Activated CD8-positive, alpha-beta memory T cell treated with anti-CD3 and anti-CD28 coated beads for 48 hours (primary cell): ENCODE measurements around the gene CARD18.

Experiments used
- DNase-seq, 3 experiments: peaks; one replicate each; pipeline ENCODE4 v3.0.0-alpha.2; 2020; ENCODE audit warnings: low read depth in 2 of 3, low spot score in 2 of 3

CARD18 gene, protein sequence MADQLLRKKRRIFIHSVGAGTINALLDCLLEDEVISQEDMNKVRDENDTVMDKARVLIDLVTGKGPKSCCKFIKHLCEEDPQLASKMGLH

DNA sequence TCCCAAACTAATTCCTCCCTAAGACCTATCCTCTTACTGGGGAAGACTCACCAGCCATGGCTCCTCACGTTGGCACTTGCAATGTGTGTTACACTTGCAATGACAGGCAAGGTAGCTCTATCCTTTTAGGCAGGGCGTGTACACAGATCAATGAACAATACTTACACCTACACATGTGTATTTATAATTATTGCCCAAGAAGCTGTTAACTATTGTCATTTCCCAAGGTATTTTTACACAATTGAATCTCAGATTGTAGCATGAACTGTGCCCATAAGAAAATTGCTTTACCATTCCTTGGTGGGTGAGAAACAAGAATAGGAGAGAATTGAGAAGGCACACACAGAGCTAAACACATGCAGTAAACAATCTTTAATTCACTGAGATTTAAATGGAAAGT is at the start of gene CARD18:
Gene CARD18 (minus strand): TSS at position 101 of the 400 bp plus-strand sequence. CDS start 43 bp downstream, at position 58.
- DNase-seq = no peak

DNA sequence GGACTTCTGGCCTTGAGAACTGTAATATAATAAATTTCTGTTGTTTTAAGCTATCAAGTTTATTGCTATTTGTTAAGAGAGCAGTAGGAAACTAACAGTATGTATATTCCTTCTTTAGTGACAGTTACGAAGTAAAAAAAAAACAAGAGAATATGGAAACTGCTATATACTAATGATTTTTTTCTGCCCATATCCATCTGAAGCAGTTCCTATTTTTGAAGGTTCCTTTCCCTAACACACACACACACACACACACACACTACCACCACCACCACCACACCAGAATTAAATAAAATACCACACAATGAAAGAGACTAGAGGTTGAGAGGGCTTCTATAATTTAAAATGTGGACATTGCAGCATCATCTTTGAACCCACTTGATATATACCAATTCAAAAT is 44.4 kb upstream of the CARD18 start:
- no peak for DNase-seq

DNA sequence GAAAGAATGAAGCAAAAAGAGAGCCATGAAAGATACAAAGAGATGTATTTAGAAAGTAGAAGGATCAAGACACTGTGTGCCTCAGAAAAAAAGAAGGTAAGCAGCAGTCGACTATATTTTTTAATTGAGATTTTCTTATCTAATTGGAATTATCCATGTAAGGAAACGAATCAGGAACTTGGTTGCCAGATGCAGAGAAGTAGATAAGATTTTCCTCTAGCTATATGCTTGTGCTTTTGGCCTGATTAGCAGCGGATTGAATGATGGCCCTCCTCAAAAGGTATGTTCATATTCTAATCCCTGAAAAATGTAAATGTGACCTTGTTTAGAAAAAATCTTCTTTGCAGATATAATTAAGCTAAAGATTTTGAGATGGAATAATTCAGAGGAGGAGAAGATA is 43.9 kb upstream of the CARD18 start:
- DNase-seq = no peak

DNA sequence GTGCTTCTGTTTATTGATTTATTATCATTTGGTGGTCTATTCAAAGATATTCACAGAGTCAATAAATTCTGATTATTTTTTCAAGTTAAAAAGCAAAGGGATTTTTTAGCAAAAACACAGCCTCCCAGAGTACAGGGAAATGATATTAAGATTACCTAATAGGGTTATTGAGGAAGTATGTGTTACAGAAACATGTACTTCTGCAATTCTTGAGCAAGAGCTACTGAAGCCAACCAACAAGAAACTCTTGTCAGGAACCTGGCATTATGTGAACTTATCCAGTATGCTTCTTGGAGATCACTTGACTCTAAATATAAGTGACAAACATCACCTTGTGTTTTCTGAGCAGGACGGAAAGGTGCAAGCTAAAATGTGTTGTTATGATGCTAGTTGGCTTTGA is 42.0 kb upstream of the CARD18 start:
- no peak for DNase-seq

DNA sequence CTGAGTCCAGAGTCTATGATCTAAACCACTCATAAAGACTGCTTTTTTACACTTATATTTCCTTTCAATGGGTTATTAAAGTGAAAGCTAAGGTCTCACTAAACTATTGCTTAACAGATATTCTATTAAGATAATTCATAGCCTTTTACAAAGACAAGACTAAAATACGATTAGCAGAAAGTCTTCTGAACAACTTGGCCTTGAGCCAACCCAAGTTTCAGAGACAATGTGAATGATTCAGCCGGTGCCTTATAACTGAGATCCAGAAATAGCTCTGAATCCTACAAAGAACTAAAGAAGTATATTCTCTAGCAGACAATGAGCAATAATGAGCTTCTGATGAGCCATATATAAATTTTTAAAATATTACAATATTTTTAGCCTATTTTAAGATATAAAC is 41.5 kb upstream of the CARD18 start:
- DNase-seq = no peak

DNA sequence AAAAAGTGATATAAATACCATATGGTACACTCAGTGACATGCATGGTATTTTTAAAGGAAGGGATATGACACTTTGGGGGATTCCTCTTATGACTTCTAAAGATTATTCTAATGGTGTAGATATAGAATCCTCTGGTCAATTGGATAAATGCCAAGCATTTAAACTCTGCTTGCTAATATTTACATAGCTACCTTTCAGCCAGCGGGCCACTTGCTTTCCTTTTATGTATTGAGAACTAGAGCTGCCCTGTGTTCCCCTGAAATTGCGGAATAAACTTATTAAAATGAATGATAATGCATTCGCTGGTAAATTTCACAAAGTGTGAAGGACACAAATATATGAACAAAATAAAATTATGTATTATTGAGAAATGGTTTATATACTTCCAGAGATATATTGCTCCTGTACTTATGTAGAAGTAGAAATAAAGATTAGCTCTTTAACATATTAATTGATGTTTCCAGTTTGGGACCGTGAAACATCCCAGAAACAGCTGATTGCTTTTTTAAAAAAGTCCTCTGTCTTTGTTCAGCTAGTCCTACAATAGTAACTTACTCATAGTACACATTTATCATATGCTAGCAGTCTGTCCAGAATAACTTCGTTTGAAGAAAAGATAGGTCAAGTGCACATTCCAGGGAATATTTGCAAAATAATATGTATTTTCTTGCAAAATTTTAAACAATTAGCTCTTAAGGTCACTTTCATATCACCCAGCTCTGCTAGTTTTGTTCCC is 40.1 kb upstream of the CARD18 start:
- no peak for DNase-seq

DNA sequence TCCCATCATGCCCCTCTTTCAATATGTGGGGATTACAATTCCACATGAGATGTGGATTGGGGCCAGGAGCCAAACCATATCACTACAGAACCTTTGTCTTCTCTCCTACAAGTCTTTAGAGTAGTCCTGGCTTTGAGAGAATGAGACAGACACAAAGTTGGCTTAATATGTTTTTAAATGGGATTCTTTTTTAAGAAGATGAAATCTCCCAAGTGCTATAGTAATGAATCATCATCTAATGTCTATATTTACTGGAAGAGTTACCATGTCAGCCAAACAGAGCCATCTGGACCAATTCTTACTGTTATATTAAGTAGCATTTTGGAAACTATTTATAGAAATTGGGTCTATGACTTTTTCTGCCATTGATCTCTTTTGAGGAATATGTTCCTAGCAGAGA is 38.1 kb upstream of the CARD18 start:
- DNase-seq = no peak

DNA sequence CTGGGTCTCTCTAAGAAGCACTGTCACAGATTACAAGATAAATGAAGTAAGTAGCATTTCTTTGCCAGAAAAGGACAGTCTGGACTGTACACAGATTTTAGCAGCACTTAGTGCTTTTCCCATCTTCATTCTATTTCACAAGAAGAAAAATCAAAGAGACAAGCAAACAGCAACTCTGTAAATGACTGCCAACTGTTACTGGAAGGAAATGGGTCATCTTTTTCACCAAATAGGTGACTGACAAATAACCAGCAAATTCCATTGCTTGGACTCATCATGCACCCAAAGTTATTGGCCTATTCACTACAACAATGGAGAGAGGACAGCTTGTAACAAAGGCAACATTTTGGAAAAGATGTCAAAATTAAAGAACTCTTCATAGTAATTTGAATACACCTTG is 28.9 kb upstream of the CARD18 start:
- DNase-seq = no peak

DNA sequence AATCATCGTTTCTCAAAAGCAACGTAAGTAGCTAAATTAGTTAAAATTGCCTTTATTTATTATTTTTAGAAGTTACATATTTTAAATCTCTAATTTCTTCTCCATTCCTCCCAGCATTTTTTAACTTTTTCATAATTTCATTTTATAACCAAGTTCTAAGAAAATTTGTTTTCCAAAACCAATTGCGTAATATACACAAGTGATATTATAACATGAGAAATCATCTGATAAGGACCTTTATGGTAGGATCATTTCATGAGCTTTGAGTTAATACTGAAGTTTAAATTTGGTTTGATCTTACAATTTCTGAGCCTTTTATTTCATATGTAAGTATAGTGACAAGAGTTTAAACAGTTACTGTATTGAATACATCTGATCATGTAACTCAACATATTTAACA is 27.7 kb upstream of the CARD18 start:
- no peak for DNase-seq

DNA sequence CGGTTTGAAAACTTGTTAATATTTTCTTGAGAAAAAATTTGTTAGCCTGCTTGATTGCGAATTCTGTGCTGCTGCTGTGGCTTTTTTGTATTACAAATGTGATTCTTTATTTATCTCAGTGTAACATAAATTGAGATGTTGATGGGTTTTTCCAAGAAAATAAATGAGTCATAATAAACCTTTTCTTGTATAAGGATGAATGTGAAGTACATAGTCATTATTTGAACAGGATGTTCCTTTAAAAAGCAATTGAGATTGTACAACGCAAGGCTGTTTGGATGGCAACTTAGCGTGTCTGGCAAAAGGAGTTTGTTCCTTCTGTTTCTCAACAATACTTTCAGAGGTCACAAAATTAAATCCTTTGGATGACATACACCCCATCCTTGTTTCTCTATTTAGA is 24.6 kb upstream of the CARD18 start:
- no peak for DNase-seq

DNA sequence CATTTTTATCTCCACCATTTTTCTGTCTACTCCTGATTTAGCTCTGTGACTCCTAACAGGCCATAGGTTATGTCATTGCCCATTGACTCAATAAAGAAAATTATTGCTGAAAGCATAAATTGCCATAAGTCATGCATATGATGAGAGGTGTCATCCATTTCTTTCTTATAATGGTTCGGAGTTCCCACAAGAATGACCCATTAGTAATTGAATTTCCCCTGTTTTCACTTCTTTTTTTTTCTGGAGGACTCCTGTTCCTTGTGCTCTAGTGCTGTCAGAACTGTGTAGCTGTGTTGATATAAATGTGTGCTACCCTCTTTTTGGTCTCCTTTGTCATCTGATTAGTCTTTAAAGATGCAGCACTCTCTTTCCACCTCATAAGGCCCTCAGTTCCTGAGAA is 22.9 kb upstream of the CARD18 start:
- DNase-seq = no peak

DNA sequence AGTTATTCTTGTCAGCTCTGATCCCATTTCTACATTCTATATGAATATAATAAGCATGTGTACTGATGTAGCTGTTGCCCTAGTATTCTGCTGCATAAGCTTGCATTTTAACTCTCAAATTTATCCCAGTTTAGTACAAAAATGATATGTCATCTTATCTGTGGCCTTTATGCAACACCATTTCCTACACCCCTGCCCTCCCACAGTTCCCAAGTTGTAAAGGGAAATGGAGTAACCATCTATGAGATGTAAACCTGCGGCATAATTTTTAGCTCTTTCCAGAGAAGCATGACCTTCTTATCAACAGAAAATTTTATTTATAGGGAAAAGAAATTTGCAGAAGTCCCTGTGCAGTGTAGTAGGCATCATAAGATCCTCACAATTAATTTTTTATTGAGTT is 18.9 kb upstream of the CARD18 start:
- DNase-seq = no peak

DNA sequence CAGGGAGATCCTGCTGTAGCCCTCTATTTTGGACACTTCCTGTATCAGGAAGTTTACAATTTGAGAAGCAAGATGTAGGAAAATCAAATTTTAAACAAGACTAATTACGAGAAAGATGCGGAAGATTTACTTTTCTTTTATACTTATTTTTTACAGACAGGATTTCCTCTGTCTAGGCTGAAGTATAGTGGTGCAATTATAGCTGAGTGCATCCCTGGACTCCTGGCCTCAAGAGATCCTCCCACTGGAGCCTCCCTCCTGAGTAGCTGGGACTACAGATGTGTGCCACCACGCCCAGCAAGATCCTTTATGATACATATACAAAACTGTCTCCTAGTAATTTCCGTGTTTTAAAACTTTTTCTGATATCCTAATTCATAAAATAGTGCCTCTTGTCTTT is 17.2 kb upstream of the CARD18 start:
- DNase-seq = no peak

DNA sequence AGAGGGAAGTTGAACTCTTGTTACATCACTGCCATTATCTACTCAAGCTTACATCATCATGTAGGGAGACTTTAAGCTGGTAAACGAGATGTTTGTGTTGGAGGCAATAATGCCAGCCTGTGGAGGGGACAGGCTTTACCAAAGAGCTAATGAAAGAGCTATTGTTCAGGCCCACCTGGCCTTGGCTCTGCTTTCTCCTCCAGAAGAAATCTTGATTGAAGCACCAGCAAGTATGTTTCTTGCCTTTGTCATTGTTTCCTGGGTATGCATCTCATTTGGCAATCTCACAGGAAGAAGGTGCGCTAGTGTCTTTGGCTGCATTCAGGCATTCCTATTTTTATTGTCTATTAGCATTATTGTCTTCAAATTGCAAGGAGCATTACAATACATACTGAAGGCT is 16.7 kb upstream of the CARD18 start:
- DNase-seq = no peak

DNA sequence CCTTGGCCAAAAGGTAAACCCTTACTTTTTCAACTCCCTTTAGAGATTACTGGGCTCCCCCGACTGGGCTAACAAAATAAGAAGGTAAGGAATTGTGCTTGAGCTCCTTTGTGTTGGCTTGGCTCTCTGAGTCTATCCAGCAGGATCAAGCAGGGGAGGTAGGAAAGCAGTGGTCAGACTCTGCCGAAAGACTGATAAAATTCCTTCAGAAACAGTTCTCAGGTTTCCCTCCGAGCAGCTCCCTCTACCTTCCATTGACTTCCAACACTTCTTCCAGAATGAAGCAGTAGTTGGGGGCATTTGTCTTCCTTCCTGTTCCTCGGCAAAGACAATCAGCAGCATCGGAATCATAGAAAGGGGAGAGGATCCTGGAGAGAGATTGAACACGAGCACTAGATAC is 16.1 kb upstream of the CARD18 start:
- DNase-seq = no peak

DNA sequence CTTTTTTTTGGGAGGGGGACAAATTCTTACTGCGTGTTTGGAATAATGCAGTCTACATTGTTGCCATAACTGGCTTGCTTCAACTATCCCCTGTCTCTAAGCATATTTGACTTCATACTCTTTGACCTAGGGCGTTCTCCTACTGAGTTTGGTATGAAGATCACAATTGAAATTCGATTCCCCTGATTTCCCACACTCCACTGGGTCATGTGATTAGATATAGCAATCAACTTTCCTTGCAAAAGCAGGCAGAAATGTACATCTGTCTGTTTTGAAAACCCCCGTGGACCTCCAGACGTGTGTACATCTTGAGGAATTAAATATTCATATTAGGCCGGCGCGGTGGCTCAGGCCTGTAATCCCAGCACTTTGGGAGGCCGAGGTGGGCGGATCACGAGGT is 13.8 kb upstream of the CARD18 start:
- DNase-seq = no peak

DNA sequence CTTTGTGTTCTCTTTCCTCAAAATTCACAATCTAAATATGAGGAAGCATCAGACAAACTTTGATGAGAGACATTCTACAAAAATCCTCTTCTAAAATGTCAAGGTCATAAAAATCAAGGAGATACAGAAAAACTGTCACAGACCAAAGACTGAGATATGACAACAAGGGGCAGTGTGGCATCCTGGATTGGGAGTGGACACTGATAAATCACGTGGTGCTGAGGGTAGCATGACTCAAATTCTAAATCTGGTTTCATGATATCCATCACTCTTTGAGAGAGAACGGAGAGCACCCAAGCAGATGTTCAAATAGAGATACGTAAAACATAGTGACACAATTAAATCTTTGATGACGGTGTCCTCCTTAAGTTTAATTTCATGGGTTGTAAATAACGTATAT is 13.0 kb upstream of the CARD18 start:
- no peak for DNase-seq

DNA sequence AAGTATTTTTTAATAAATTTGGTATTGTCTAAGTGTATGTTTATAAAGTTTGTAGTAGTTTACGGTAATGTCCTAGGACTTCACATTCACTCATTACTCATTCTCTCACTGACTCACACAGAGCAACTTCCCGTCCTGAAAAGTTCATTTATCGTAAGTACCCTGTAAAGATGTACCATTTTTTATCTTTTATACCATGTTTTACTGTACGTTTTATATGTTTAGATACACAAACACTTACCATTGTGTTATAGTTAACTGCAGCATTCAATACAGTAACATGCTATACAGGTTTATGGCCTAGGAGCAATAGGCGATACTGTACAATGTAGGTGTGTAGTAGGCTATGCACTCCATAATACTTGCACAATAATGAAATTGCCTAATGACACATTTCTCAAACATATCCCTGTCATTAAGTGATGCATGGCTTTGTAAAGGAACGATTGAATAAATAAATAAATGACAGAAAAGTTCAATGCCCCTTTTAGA is 12.5 kb upstream of the CARD18 start:
- DNase-seq = no peak

DNA sequence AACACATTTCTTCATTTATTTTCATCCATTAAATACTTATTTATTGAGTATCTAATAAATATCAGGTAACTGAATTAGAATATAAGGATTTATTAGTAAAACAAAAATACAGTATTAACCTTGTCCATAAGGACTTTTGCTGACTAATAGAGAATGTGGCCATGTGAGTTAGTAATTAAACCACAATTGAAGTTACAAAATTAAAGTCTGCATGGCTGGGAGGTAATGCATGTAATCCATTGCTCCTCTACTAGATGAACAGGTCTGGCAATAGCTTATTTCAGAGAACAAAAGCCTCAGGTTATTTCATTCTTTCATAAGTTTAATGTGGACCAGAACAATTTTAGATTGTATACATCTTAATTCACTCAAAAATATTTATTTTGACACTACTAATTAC is 9.9 kb upstream of the CARD18 start:
- DNase-seq = no peak

DNA sequence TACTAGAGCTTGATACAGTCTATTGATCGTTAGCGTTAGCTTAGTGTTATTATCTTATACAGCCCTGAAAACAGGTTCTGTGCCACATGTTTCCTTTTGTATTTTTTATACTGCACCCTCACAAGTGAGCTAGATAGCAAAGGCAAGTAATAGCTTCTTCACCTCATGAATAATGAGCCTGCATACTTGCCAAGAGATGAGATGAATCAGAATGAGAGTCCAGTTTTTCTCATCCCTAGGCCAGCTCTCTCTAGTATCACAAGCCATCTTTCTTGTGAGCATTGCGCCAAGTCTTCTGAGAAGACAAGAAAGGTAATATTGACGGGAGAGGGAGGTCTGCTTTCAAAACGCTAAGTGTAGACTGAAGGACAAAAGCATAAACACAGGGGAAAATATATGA is 8.7 kb upstream of the CARD18 start:
- no peak for DNase-seq

DNA sequence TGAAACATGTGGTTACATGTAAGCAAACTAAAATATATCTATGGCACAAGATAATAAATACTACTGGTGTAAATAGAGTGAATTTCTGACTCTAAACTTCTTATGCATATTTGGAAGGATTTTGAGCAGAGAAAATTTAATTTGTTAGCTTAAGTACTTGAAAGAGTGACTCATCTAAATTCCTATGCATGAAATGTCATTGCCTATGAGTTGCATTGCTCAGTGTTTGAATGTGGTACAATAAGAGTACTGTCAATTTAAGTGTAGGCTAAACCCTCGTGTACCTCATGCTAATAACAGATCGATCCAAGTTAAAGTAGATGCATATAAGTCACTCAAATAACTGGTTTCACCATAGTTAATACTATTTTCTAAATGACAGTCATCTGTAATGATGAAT is 5.3 kb upstream of the CARD18 start:
- DNase-seq = no peak

DNA sequence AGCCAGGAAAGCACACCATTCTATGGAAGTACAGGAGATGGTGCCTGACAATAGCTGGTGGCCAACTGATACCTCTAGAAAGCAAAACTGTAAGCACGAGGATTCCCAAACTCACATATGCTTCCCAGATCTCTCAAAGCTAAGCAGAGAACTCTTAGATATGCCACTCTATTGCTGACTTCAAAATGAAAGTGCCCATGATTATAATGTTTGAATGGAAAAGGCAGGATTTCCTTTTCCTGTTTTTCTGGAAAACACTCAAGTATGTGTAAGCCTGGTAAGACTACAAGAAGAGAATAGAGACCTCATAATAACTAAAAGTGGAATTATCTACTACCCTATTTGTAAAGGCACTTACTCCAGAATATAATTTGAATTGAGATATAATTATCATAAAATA is 2.6 kb upstream of the CARD18 start:
- no peak for DNase-seq

DNA sequence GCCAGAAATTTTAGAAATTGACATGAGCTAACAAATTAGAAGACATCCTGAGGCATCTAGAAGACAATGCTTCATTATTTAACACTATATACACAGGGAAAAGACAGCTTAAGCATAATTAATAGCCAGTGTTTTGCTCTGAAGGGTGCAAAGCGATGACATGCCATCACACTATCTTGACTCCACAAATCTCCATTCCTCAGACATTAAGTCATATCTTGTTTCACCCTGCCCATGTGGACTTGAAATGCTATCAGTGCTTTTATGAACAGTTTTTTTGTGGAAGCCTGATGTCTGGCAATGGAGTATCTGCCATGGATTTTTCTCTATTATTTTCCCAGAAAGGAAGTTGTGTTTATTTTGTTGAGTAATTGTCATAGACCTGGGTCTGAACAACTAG is 2.3 kb downstream of the CARD18 start:
- DNase-seq = no peak
